H1 (cell line): ENCODE results near the gene MMP17. TPM values are rescaled to one million over a fixed set of nuclear protein-coding genes. Genes with fewer than 3 reads are reported as not detected.

Experiments
- CTCF ChIA-PET: fragments of 300-600 bp; sonication (Branson Sonifier 250); formaldehyde crosslinking; loops from one replicate; lab custom pipeline; 2021; ENCODE audit not compliant: partially characterized antibody; lab: Charles Lee
- POLR2A ChIA-PET: fragments of 300-600 bp; sonication (Branson Sonifier 250); formaldehyde crosslinking; loops from one replicate; lab custom pipeline; 2021; ENCODE audit warnings: inconsistent platforms; ENCODE audit not compliant: partially characterized antibody; lab: Charles Lee
- DNase-seq, 2 experiments: peaks; one replicate each; pipeline versions ENCODE4 v3.0.0 to v3.0.0-alpha.2; 2010 to 2022; ENCODE audit warnings: low spot score in 2 of 2, low read depth in 1 of 2, mixed read lengths in 1 of 2
- FAIRE-seq: peaks from 2 replicates; lab custom pipeline; 2011; peaks lifted over from hg19 to GRCh38; lab: Jason Lieb, UNC
- H2AFZ ChIP-seq: 2 replicates; pipeline ENCODE4 v1.8.1; 2012; ENCODE audit warnings: low read length, inconsistent platforms
- H2AK5ac ChIP-seq: 2 replicates; pipeline ENCODE4 v1.6.1; 2013; ENCODE audit warnings: low read depth, low read length
- H2BK120ac ChIP-seq: replicated peaks from 2 replicates; pipeline ENCODE3; 2013; ENCODE audit warnings: low read depth, low read length, inconsistent platforms
- H2BK12ac ChIP-seq: 2 replicates; pipeline ENCODE4 v1.6.1; 2013; ENCODE audit warnings: low read depth, low read length
- H2BK15ac ChIP-seq: 2 replicates; pipeline ENCODE4 v1.6.1; 2013; ENCODE audit warnings: low read length
- H2BK20ac ChIP-seq: 2 replicates; pipeline ENCODE4 v1.6.1; 2013; ENCODE audit warnings: low read length
- H2BK5ac ChIP-seq: 2 replicates; pipeline ENCODE4 v1.6.1; 2013; ENCODE audit warnings: low read depth, low read length
- H3K14ac ChIP-seq: 2 replicates; pipeline ENCODE4 v1.6.1; 2013; ENCODE audit warnings: inconsistent platforms; ENCODE audit not compliant: insufficient read length
- H3K18ac ChIP-seq: 2 replicates; pipeline ENCODE4 v1.6.1; 2013; ENCODE audit warnings: low read length; ENCODE audit errors: extremely low read depth
- H3K23ac ChIP-seq: 2 replicates; pipeline ENCODE4 v1.6.1; 2013; ENCODE audit warnings: inconsistent platforms; ENCODE audit not compliant: insufficient read length
- H3K23me2 ChIP-seq: 2 replicates; pipeline ENCODE4 v1.6.1; 2013; ENCODE audit warnings: low read depth, low read length
- H3K27ac ChIP-seq: 2 replicates; pipeline ENCODE4 v1.6.1; 2011; ENCODE audit warnings: low read depth, low read length, inconsistent platforms
- H3K27me3 ChIP-seq, 4 experiments: replicated peaks in 1 of 4; 1 replicate in 1 of 4; 2 replicates in 3 of 4; pipeline versions ENCODE4 v1.6.1 to v1.8.1; 2011 to 2013; ENCODE audit warnings: low read length in 3 of 4, mild to moderate bottlenecking in 3 of 4, inconsistent platforms in 2 of 4, mixed read lengths in 2 of 4, moderate library complexity in 1 of 4; ENCODE audit not compliant: control insufficient read depth in 3 of 4, insufficient read depth in 3 of 4; ENCODE audit errors: extremely low read depth in 1 of 4
- H3K36me3 ChIP-seq, 4 experiments: 2 replicates each; pipeline versions ENCODE4 v1.6.1 to v1.8.1; 2011 to 2013; ENCODE audit warnings: mild to moderate bottlenecking in 4 of 4, low read length in 3 of 4, moderate library complexity in 2 of 4, control low read depth in 1 of 4, inconsistent platforms in 1 of 4; ENCODE audit not compliant: insufficient read depth in 4 of 4, control insufficient read depth in 2 of 4
- H3K4ac ChIP-seq: replicated peaks from 2 replicates; pipeline ENCODE3; 2013; ENCODE audit warnings: low read length, low read depth, mixed read lengths, inconsistent platforms; ENCODE audit not compliant: insufficient read length
- H3K4me1 ChIP-seq, 4 experiments: replicated peaks in 1 of 4; 1 replicate in 1 of 4; 2 replicates in 3 of 4; pipeline versions ENCODE4 v1.6.1 to v1.8.1; 2011 to 2013; ENCODE audit warnings: low read length in 3 of 4, inconsistent platforms in 2 of 4, mixed read lengths in 1 of 4; ENCODE audit not compliant: insufficient read depth in 4 of 4, control insufficient read depth in 3 of 4
- H3K4me2 ChIP-seq, 2 experiments: 2 replicates each; pipeline versions ENCODE4 v1.6.1 to v1.8.1; 2011 to 2013; ENCODE audit warnings: low read depth in 2 of 2, low read length in 2 of 2, control low read depth in 1 of 2, inconsistent platforms in 1 of 2, mild to moderate bottlenecking in 1 of 2; ENCODE audit not compliant: insufficient read depth in 1 of 2
- H3K4me3 ChIP-seq, 4 experiments: fragments of 200-600, 300-600 bp in 1 of 4; sonication (generic), shearing (Covaris generic), sonication (Bioruptor Twin) in 1 of 4; 2 replicates each; pipeline versions ENCODE4 v1.5.1 to v1.8.1; 2011 to 2016; ENCODE audit warnings: low read length in 4 of 4, low read depth in 3 of 4, control low read depth in 2 of 4, inconsistent platforms in 2 of 4, mild to moderate bottlenecking in 2 of 4, mixed read lengths in 1 of 4, moderate library complexity in 1 of 4; ENCODE audit not compliant: insufficient read depth in 2 of 4; ENCODE audit errors: extremely low read depth in 1 of 4
- H3K56ac ChIP-seq: replicated peaks from 2 replicates; pipeline ENCODE3; 2013; ENCODE audit warnings: low read depth, mild to moderate bottlenecking, mixed read lengths, low read length, inconsistent platforms; ENCODE audit not compliant: insufficient read length
- H3K79me1 ChIP-seq: 2 replicates; pipeline ENCODE4 v1.6.1; 2013; ENCODE audit warnings: low read depth, low read length, control low read depth
- H3K79me2 ChIP-seq, 2 experiments: 2 replicates each; pipeline versions ENCODE4 v1.6.1 to v1.8.1; 2012 to 2013; ENCODE audit warnings: low read length in 2 of 2, mild to moderate bottlenecking in 2 of 2, inconsistent platforms in 1 of 2; ENCODE audit not compliant: insufficient read depth in 2 of 2, control insufficient read depth in 1 of 2
- H3K9ac ChIP-seq, 4 experiments: replicated peaks in 1 of 4; 1 replicate in 1 of 4; 2 replicates in 3 of 4; pipeline versions ENCODE4 v1.6.1 to v1.8.1; 2011 to 2013; ENCODE audit warnings: low read depth in 3 of 4, low read length in 3 of 4, control low read depth in 2 of 4, mild to moderate bottlenecking in 2 of 4, moderate library complexity in 2 of 4, inconsistent platforms in 1 of 4; ENCODE audit errors: extremely low read depth in 1 of 4
- H3K9me3 ChIP-seq, 2 experiments: 2 replicates each; pipeline versions ENCODE4 v1.6.1 to v1.8.1; 2012 to 2013; ENCODE audit warnings: mild to moderate bottlenecking in 2 of 2, moderate library complexity in 2 of 2, control low read depth in 1 of 2, inconsistent platforms in 1 of 2, low read depth in 1 of 2, low read length in 1 of 2, mixed read lengths in 1 of 2; ENCODE audit not compliant: insufficient read depth in 2 of 2
- H4K20me1 ChIP-seq, 2 experiments: replicated peaks in 1 of 2; 2 replicates each; pipeline versions ENCODE3 to v1.8.1; 2011 to 2013; ENCODE audit warnings: inconsistent platforms in 2 of 2, low read length in 2 of 2, mild to moderate bottlenecking in 1 of 2; ENCODE audit not compliant: insufficient read depth in 2 of 2, control insufficient read depth in 1 of 2
- H4K5ac ChIP-seq: 2 replicates; pipeline ENCODE4 v1.6.1; 2013; ENCODE audit warnings: low read length, low read depth, mixed read lengths, inconsistent platforms; ENCODE audit not compliant: insufficient read length
- H4K8ac ChIP-seq: 2 replicates; pipeline ENCODE4 v1.8.0; 2013; ENCODE audit warnings: mild to moderate bottlenecking, moderate library complexity, low read length, inconsistent platforms; ENCODE audit not compliant: insufficient read depth; ENCODE audit errors: extremely low read depth
- H4K91ac ChIP-seq: replicated peaks from 2 replicates; pipeline ENCODE3; 2013; ENCODE audit warnings: low read length, mixed read lengths, inconsistent platforms; ENCODE audit not compliant: insufficient read length
- CBX5 ChIP-seq: fragments of 300-800, 300-1000 bp; sonication (generic); IDR thresholded peaks from 2 replicates; pipeline ENCODE4 v1.7.1; 2016; ENCODE audit warnings: antibody characterized with exemption, low read length, low read depth
- CEBPB ChIP-seq: IDR thresholded peaks from 2 replicates; pipeline ENCODE4 v1.6.1; 2012; ENCODE audit warnings: low read depth, low read length
- GABPA ChIP-seq: IDR thresholded peaks from 2 replicates; pipeline ENCODE4 v1.6.1; 2011; ENCODE audit warnings: mild to moderate bottlenecking, low read length, moderate library complexity, borderline replicate concordance; ENCODE audit not compliant: insufficient read depth
- HDAC2 ChIP-seq, 2 experiments: fragments of 300-600 bp in 1 of 2; sonication (generic) in 1 of 2; IDR thresholded peaks; 2 replicates each; pipeline ENCODE4 v1.6.1; 2011 to 2012; ENCODE audit warnings: low read depth in 2 of 2, low read length in 2 of 2, mild to moderate bottlenecking in 2 of 2, moderate library complexity in 2 of 2, borderline replicate concordance in 1 of 2, inconsistent platforms in 1 of 2
- NANOG ChIP-seq: IDR thresholded peaks from 2 replicates; pipeline ENCODE4 v1.6.1; 2011; ENCODE audit warnings: low read length, low read depth, mild to moderate bottlenecking, inconsistent platforms; ENCODE audit not compliant: insufficient read depth, poor library complexity, severe bottlenecking
- SP2 ChIP-seq: IDR thresholded peaks from 2 replicates; pipeline ENCODE4 v1.6.1; 2012; ENCODE audit warnings: mild to moderate bottlenecking, low read length, inconsistent platforms
- WGBS, 2 experiments: shearing (Covaris generic) in 1 of 2; methylation state at CpG; one replicate each; pipeline versions ENCODE4 v1.1.6 to v1.1.7; 2013 to 2015; ENCODE audit warnings: low lambda C conversion rate in 2 of 2, mixed read lengths in 2 of 2, inconsistent platforms in 1 of 2, low coverage in 1 of 2, missing lambda C conversion rate in 1 of 2; ENCODE audit not compliant: insufficient replicate concordance in 2 of 2, insufficient coverage in 1 of 2, insufficient read length in 1 of 2; ENCODE audit errors: extremely low coverage in 1 of 2, missing lambda C conversion rate in 1 of 2; 5-methylcytosine and 5-hydroxymethylcytosine counted together
- polyA plus RNA-seq, 7 experiments: library from polyadenylated mRNA; depleted of rRNA in 3 of 7; stranded (reverse) in 5 of 7; unstranded in 2 of 7; fragments of >200 nt in 5 of 7; fragments of 200-250 nt in 2 of 7; gene quantifications; 1 replicate in 5 of 7; 2 replicates in 1 of 7; 4 replicates in 1 of 7; pipeline versions ENCODE4 v1.2.1 to v1.2.3, GENCODE V29; 2011 to 2013; ENCODE audit warnings: missing spikeins in 2 of 7, mixed read lengths in 2 of 7
- total RNA-seq: library from RNA; stranded (reverse); fragmentation: NEBNext Ultra II Directional; extraction: Animal tissue kit (Norgen Biotek cat#: 25700); gene quantifications from 2 replicates; pipeline ENCODE4 v1.2.1, GENCODE V29; 2021
- TF ChIP-seq, protein P1 (sequence below): IDR thresholded peaks from 2 replicates; pipeline ENCODE4 v1.6.1; 2011; ENCODE audit warnings: low read length, improper control_type of control experiment
- TF ChIP-seq, protein P2 (sequence below): IDR thresholded peaks from 2 replicates; pipeline ENCODE4 v1.6.1; 2011; ENCODE audit warnings: low read depth, mild to moderate bottlenecking, low read length; ENCODE audit not compliant: insufficient read depth
- TF ChIP-seq, protein P3 (sequence below): IDR thresholded peaks from 2 replicates; pipeline ENCODE4 v1.6.1; 2012; ENCODE audit warnings: inconsistent platforms

MMP17 gene
- total and polyA plus RNA-seq, 2 of the 8 experiments (the other 6 are each of a cell fraction or from before 2014, with no cell fraction given): 41.3 to 53.8 TPM

DNA sequence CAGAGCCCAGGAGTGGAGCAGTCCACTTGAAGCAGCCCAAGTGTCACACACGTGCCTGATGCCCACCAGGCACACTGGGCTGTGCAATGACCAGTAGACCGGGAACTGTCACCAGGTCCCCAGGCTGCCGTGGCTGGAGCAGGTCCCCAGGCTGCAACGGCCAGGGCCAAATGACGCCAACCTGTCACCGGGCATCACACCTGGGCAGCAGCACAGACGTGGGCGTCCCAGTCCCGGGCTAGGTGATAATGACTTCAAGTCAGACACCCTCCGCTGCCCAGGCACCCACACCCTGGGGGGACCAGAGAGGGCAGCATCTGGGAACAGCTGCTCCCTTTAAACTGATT lies 30.6 kb upstream of the MMP17 start:
- no peak overlapping the region for H2BK120ac ChIP-seq
- CTCF ChIA-PET: interaction anchor here (1.4 to 3.0 kb wide), 5 partner anchors 8 to 36 kb away, joined by 4 to 24 read pairs (median 7); no protein-coding TSS in a partner anchor
- no peak for FAIRE-seq
- TF ChIP-seq NANOG (no peak), GABPA (no peak), SP2 (no peak), CBX5 (no peak), HDAC2 (IDR thresholded peaks at IDR 0.05; ENCODE audit: borderline replicate concordance in 1 of 2, low read depth in 2 of 2, low read length in 2 of 2) (no peak), CEBPB (no peak)
- TF ChIP-seq, protein P1, sequence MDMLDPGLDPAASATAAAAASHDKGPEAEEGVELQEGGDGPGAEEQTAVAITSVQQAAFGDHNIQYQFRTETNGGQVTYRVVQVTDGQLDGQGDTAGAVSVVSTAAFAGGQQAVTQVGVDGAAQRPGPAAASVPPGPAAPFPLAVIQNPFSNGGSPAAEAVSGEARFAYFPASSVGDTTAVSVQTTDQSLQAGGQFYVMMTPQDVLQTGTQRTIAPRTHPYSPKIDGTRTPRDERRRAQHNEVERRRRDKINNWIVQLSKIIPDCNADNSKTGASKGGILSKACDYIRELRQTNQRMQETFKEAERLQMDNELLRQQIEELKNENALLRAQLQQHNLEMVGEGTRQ: no peak
- TF ChIP-seq, protein P2, sequence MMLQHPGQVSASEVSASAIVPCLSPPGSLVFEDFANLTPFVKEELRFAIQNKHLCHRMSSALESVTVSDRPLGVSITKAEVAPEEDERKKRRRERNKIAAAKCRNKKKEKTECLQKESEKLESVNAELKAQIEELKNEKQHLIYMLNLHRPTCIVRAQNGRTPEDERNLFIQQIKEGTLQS: no peak
- TF ChIP-seq, protein P3, sequence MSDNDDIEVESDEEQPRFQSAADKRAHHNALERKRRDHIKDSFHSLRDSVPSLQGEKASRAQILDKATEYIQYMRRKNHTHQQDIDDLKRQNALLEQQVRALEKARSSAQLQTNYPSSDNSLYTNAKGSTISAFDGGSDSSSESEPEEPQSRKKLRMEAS: no peak

More for the DNA sequence above, 30.6 kb upstream of the MMP17 start:
- Histone ChIP-seq H3K18ac (no peak overlapping the region), H3K36me3 (peaks cover 2 to 13% (median 6%) of the 10 kb centered on the region in 4 experiments; a peak in 6 of 8 replicates), H3K4me3 (no peak overlapping the region), H3K79me1 (no peaks in the 10 kb centered on the region), H3K9ac (no peak overlapping the region), H3K56ac (no peak overlapping the region), H3K27me3 (no peaks in the 10 kb centered on the region), H4K20me1 (no peaks in the 10 kb centered on the region), H2AFZ (no peak overlapping the region), H2BK12ac (no peak overlapping the region), H4K91ac (no peak overlapping the region), H3K27ac (no peak overlapping the region), H3K4me1 (peaks cover 0 to 17% (median 12%) of the 10 kb centered on the region in 4 experiments; a peak in 6 of 7 replicates), H2BK20ac (no peak overlapping the region), H3K79me2 (no peaks in the 10 kb centered on the region), H3K23me2 (no peaks in the 10 kb centered on the region), H2BK15ac (0 out of 2 replicates have a peak overlapping the region, but pooled peaks have one; percentile 72), H2BK5ac (0 out of 2 replicates have a peak overlapping the region, but pooled peaks have one; percentile 44), H3K9me3 (no peaks in the 10 kb centered on the region; a peak in 1 of 4 replicates), H3K14ac (no peak overlapping the region), H3K4ac (no peak overlapping the region), H4K5ac (no peak overlapping the region), H4K8ac (no peak overlapping the region), H3K23ac (no peak overlapping the region), H3K4me2 (no peak overlapping the region), H2AK5ac (no peak overlapping the region)
- POLR2A ChIA-PET: interaction anchor here (0.7 to 0.9 kb wide), 2 partner anchors 16 to 25 kb away, joined by 3 read pairs; no protein-coding TSS in a partner anchor
- WGBS, 2 experiments: 92% methylated on average over 10 of the region's 10 CpGs; no CpG with 5 or more reads in 1 of the 2 experiments
- no peak for DNase-seq
